MG63 (cell line): ENCODE measurements around the gene ATP13A3. TPM values are rescaled to one million over a fixed set of nuclear protein-coding genes. Genes with fewer than 3 reads are reported as not detected.

Experiments
- DNase-seq: peaks from one replicate; pipeline ENCODE4 v3.0.0-alpha.2; 2020
- H3K27me3 ChIP-seq: fragments of 250-450 bp; sonication (Bioruptor Pico); 2 replicates; pipeline ENCODE4 v1.5.1; 2020; ENCODE audit warnings: mild to moderate bottlenecking, moderate library complexity
- H3K36me3 ChIP-seq: fragments of 250-450 bp; sonication (Bioruptor Pico); 2 replicates; pipeline ENCODE4 v1.5.1; 2020; ENCODE audit warnings: mild to moderate bottlenecking, moderate library complexity
- H3K4me3 ChIP-seq: fragments of 250-450 bp; sonication (Bioruptor Pico); 2 replicates; pipeline ENCODE4 v1.5.1; 2020; ENCODE audit warnings: mild to moderate bottlenecking, moderate library complexity
- H3K9me3 ChIP-seq: fragments of 250-450 bp; sonication (Bioruptor Pico); 2 replicates; pipeline ENCODE4 v1.5.1; 2020; ENCODE audit warnings: mild to moderate bottlenecking, moderate library complexity
- total RNA-seq: library from RNA; depleted of rRNA; stranded (reverse); fragments of >200 nt; shearing (Covaris generic); gene quantifications from 2 replicates; pipeline ENCODE4 v1.2.3, GENCODE V29; 2014; ENCODE audit warnings: low replicate concordance; rRNA removed

ATP13A3 gene
- total RNA-seq, 1 experiment from 2014 or later = 76.9 TPM

- no peaks in the 10 kb centered on the region for H3K36me3 ChIP-seq
- no peaks in the 10 kb centered on the region for H3K9me3 ChIP-seq
- H3K27me3 ChIP-seq = no peaks in the 10 kb centered on the region
- no peak for DNase-seq
- H3K4me3 ChIP-seq = no peak overlapping the region
These were observed 126.2 kb downstream of the ATP13A3 start for GRCh38 chr3:194360568-194360967.

- no peaks in the 10 kb centered on the region for H3K36me3 ChIP-seq
- H3K9me3 ChIP-seq = no peaks in the 10 kb centered on the region
- DNase-seq = no peak
- no peak overlapping the region for H3K4me3 ChIP-seq
- no peaks in the 10 kb centered on the region for H3K27me3 ChIP-seq
These were observed 129.1 kb downstream of the ATP13A3 start for GRCh38 chr3:194357681-194358080.

- Histone ChIP-seq H3K36me3 (no peaks in the 10 kb centered on the region), H3K9me3 (no peaks in the 10 kb centered on the region), H3K4me3 (no peak overlapping the region), H3K27me3 (no peaks in the 10 kb centered on the region)
- no peak for DNase-seq
These were observed 131.4 kb downstream of the ATP13A3 start for GRCh38 chr3:194355379-194355778.

GRCh38 chr3:194354315-194354714 lies 132.5 kb downstream of the ATP13A3 start:
- H3K4me3 ChIP-seq = no peak overlapping the region
- no peak for DNase-seq
- no peaks in the 10 kb centered on the region for H3K36me3 ChIP-seq
- H3K27me3 ChIP-seq = no peaks in the 10 kb centered on the region
- H3K9me3 ChIP-seq = no peaks in the 10 kb centered on the region

Other genes starting within 250 kb of the ATP13A3 start
- not detected in 2 replicates for gene CPN2, start 135.7 kb downstream of the ATP13A3 start, total RNA-seq
- 0.07 and 0.49 TPM in 2 replicates for gene LRRC15, start 117.3 kb downstream of the ATP13A3 start, total RNA-seq
- not detected in 2 replicates for gene GP5, start 87.7 kb downstream of the ATP13A3 start, total RNA-seq
- gene TMEM44, start 146.4 kb upstream of the ATP13A3 start, total RNA-seq = 15.4 and 40.9 TPM in 2 replicates
- gene LSG1, start 185.2 kb upstream of the ATP13A3 start, total RNA-seq = 58.4 and 77.5 TPM in 2 replicates
- 32.4 and 40.0 TPM in 2 replicates for gene FAM43A, start 198.9 kb upstream of the ATP13A3 start, total RNA-seq